ENCODE data around the gene F13A1.

Gene F13A1

GRCh38 chr6:6239598-6240581 lies 80.6 kb downstream of the F13A1 start:
- no peak for DNase-seq

- DNase-seq, result no peak
Observed at GRCh38 chr6:6236730-6237469, 83.6 kb downstream of the F13A1 start.

- no peak for DNase-seq
Observed at GRCh38 chr6:6235786-6236185, 84.7 kb downstream of the F13A1 start.

- no peak for DNase-seq
Observed at GRCh38 chr6:6234963-6235362, 85.5 kb downstream of the F13A1 start.

- DNase-seq, result no peak
Observed at GRCh38 chr6:6230286-6230685, 90.2 kb downstream of the F13A1 start.

- DNase-seq, result no peak
Observed at GRCh38 chr6:6227896-6228295, 92.6 kb downstream of the F13A1 start.

GRCh38 chr6:6225885-6226529 lies 94.5 kb downstream of the F13A1 start:
- DNase-seq, result no peak

GRCh38 chr6:6224933-6225486 lies 95.5 kb downstream of the F13A1 start:
- no peak for DNase-seq

GRCh38 chr6:6221787-6222535 lies 98.5 kb downstream of the F13A1 start:
- DNase-seq, result no peak

- DNase-seq, result no peak
Observed at GRCh38 chr6:6220718-6221117, 99.7 kb downstream of the F13A1 start.

- DNase-seq, result no peak
Observed at GRCh38 chr6:6219716-6220115, 100.7 kb downstream of the F13A1 start.

GRCh38 chr6:6218759-6219085 lies 101.7 kb downstream of the F13A1 start:
- DNase-seq, result no peak

GRCh38 chr6:6217855-6218758 lies 102.4 kb downstream of the F13A1 start:
- no peak for DNase-seq

- no peak for DNase-seq
Observed at GRCh38 chr6:6210994-6211393, 109.5 kb downstream of the F13A1 start.

GRCh38 chr6:6202886-6203285 lies 117.6 kb downstream of the F13A1 start:
- no peak for DNase-seq

GRCh38 chr6:6201200-6201599 lies 119.3 kb downstream of the F13A1 start:
- DNase-seq, result no peak

- DNase-seq, result no peak
Observed at GRCh38 chr6:6199678-6200077, 120.8 kb downstream of the F13A1 start.

- no peak for DNase-seq
Observed at GRCh38 chr6:6196762-6197161, 123.7 kb downstream of the F13A1 start.

GRCh38 chr6:6195080-6195479 lies 125.4 kb downstream of the F13A1 start:
- DNase-seq, result no peak

GRCh38 chr6:6193221-6193745 lies 127.2 kb downstream of the F13A1 start:
- DNase-seq, result no peak

- no peak for DNase-seq
Observed at GRCh38 chr6:6191909-6192308, 128.6 kb downstream of the F13A1 start.
